H54 (cell line): Measurements from ENCODE around the gene KIAA1614.

Experiments used
- DNase-seq: peaks from one replicate; pipeline ENCODE4 v3.0.0; 2011; ENCODE audit warnings: low spot score, mixed read lengths; ENCODE audit not compliant: insufficient read length
- FAIRE-seq: peaks from 3 replicates; lab custom pipeline; 2011; peaks lifted over from hg19 to GRCh38; lab: Jason Lieb, UNC
- POLR2A ChIP-seq: IDR thresholded peaks from 2 replicates; pipeline ENCODE4 v1.6.1; 2011; ENCODE audit warnings: low read depth, mild to moderate bottlenecking, low read length

The KIAA1614 gene

GRCh38 chr1:180916012-180916770, 3.5 kb downstream of the KIAA1614 start:
- TF ChIP-seq POLR2A: no peak
- FAIRE-seq (no peak), DNase-seq (no peak)

GRCh38 chr1:180916771-180917170, 4.1 kb downstream of the KIAA1614 start:
- FAIRE-seq (no peak), DNase-seq (no peak)
- TF ChIP-seq POLR2A: no peak

GRCh38 chr1:180917306-180918065, 4.8 kb downstream of the KIAA1614 start:
- FAIRE-seq: no peak
- TF ChIP-seq POLR2A: no peak
- no peak for DNase-seq

DNA sequence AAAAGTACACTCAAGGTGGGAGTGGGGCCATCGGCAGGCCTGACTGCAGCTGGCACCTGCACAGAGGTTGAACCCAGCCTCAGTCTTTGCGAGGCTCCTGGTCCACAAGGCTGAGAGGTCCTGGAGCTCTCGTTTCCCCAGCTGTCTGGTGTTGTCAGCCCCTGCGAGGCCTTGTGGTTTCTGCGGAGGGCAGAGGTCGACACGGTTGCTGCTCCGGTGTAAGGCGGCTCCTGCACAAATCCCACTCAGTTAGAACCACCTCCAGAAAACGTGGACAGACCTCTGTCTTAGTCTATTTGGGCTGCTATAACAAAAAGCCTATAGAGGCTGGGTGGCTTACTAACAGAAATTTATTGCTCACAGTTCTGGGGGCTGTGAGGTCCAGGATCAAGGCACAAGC, 5.8 kb downstream of the KIAA1614 start:
- TF ChIP-seq POLR2A: no peak
- FAIRE-seq (no peak), DNase-seq (no peak)

- no peak for TF ChIP-seq POLR2A
- no peak for FAIRE-seq
Measured at GRCh38 chr1:180919183-180919700, 6.5 kb downstream of the KIAA1614 start.

GRCh38 chr1:180920193-180920592, 7.5 kb downstream of the KIAA1614 start:
- TF ChIP-seq POLR2A: no peak
- FAIRE-seq: no peak
- DNase-seq: no peak

More at GRCh38 chr1:180919183-180919700, 6.5 kb downstream of the KIAA1614 start:
- DNase-seq: no peak

- no peak for DNase-seq
- TF ChIP-seq POLR2A: no peak
- no peak for FAIRE-seq
Measured at GRCh38 chr1:180920702-180921101, 8.0 kb downstream of the KIAA1614 start.

DNA sequence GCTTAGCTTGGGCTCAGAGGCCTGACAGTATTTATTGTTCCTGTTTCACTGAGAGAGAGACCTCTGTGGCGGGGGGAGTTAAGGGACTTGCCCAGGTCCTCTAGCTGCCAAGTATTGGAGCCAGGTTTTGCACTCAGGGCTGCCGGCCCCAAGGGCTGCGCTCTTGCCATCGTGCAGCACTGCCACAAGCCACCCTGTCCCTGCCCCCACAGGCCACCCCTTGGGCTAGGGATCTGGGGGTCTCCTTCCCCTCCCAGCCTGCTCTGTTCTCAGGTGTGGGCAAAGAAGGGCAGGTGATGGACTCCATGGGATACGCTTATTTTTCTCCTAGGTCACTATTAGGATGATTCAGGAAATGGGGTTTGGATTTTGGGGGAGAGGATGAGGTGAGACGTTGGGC, 8.7 kb downstream of the KIAA1614 start:
- no peak for DNase-seq
- TF ChIP-seq POLR2A: no peak
- FAIRE-seq: no peak

- no peak for DNase-seq
- no peak for TF ChIP-seq POLR2A
Measured at GRCh38 chr1:180921891-180922630, 9.4 kb downstream of the KIAA1614 start.

DNA sequence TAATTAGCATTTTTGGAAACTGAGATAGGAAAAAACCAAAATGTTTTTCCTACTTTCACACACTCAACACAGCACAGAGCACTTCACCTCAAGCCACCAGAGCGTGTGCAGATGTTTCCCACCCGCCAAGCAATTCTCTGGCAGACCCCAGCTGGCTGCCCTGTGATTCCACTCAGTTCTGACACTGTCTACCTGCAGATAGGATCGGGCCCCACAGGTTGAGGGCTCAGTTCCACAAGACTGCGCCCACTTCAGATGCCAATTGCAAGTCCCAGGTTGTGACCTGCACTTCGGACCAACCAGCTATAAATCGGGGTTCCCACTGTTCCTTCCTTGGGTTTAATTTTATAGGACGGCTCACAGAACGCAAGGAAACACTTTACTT, 9.9 kb downstream of the KIAA1614 start:
- FAIRE-seq (no peak), DNase-seq (no peak)
- TF ChIP-seq POLR2A: no peak

More at GRCh38 chr1:180921891-180922630, 9.4 kb downstream of the KIAA1614 start:
- FAIRE-seq: no peak

DNA sequence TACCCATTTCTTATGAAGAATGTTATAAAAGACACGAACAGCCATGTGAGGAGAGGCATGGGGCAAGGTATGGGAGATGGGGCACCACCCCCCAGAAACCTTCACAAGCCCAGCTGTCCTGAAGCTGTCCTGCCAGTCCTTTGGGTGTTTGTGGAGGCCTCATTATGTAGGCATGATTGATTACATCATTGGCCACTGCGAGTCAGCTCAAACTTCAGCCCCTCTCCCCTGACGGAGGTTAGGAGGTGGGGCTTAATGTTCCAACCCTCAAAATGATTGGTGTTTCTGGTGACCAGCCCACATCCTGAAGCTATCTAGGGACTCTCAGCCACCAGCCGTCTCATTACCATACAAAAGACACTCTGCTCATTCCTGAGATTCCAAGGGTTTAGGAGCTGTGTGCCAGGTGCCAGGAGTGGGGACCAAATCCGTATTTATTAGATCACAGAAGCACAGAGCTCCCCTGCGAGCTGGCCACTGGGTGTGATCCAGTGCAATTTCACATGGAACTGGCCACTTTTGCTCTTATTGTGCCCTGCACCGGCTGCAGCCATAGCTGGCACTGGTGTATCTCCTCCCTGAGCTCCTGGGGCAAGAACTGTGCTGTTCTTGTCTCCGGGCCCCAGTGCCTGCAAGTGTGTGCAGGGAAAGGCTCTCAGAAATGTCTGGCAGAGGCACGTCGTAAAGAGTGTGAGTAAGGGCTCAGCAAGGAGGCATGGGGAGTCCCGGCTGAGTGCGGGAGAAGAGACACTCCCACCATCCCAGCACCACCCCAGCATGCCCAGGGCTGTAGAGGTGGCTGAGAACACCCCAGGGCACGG, 10.5 kb downstream of the KIAA1614 start:
- no peak for FAIRE-seq
- TF ChIP-seq POLR2A: no peak
- DNase-seq: peak; percentile 63

- DNase-seq (no peak), FAIRE-seq (no peak)
- TF ChIP-seq POLR2A: no peak
Measured at GRCh38 chr1:180923887-180924286, 11.2 kb downstream of the KIAA1614 start.

GRCh38 chr1:180924939-180925338, 12.2 kb downstream of the KIAA1614 start:
- no peak for TF ChIP-seq POLR2A
- DNase-seq (no peak), FAIRE-seq (no peak)
